H4 (cell line): ENCODE measurements around the gene IL17B. TPM values are rescaled to one million over a fixed set of nuclear protein-coding genes. Genes with fewer than 3 reads are reported as not detected.

Experiments
- DNase-seq: peaks from one replicate; pipeline ENCODE4 v3.0.0-alpha.2; 2015; ENCODE audit warnings: low spot score
- total RNA-seq: library from RNA; depleted of rRNA; stranded (reverse); fragments of >200 nt; shearing (Covaris generic); gene quantifications from 2 replicates; pipeline ENCODE4 v1.2.3, GENCODE V29; 2014

IL17B gene
- total RNA-seq, 1 experiment from 2014 or later, result 0.31 TPM

DNA sequence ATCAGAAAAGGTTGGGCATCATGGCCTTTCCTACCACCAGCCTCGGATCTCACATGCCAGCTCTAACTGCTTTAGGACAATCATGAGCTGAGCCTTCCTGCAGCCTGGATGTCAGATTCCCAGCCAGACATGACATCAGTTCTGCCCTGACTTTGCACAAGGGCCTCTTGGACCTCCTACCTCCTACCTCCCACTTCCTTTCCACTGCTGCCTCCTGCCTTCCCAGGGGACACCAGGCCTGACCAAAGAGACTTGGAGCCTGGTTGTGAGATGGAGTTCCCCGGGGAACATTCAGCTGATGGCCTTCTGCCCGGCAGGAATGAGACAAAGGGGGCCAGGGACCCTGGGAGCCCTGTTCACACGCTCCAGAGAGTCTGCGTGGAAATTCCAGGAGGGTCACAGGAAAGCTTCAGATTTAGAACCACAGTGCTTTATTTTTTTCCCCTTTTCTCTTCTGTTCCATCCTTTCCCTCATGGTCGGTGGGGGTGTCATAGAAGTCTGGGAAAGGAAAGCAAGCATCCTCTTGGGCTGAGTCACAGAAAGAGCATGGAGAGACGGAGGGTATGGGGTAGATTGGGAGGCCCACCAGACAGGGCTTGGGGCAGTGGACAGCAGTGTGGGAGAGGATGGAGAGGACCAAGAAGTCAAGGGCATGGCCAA is 35.4 kb upstream of the IL17B start:
- DNase-seq, result peak; percentile 31

GRCh38 chr5:149413477-149414210 is 34.6 kb upstream of the IL17B start:
- DNase-seq, result no peak

- DNase-seq, result no peak
Measured at GRCh38 chr5:149412783-149413476, 33.8 kb upstream of the IL17B start.

GRCh38 chr5:149411738-149412519 is 32.8 kb upstream of the IL17B start:
- DNase-seq, result no peak

DNA sequence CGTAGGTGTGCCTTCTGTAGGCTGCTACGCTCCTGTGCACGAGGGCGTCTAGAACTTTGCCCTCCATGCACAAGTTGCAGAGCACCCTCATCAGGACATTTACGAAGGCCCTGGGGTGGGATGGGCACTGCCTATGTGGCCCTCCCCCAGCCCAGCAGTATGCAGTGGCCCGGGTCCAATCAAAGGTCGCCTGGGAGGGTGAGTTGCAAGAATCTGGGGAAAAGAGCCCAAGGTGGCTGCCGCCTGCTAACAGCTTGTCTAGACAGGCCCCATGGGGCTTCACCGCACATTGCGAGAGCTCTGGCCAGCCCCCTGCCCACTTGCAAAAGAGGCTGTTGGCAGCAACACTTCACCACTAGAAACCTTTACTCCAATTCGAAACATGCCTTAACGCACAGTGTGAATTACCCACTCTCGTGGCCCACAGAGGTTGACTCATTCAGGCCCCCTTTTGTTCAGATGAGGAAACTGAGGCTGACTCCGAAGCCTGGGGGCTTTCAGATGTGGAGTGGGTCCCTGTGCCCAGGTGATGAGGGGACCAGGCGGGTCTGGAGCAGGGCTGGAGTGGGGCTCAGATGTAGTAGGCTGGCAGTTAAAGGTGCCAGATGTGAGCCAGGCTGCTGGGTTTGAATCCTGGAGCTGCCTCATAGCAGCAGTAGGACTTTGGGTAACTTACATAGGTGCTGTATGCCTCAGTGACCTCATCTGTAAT is 31.8 kb upstream of the IL17B start:
- no peak for DNase-seq

DNA sequence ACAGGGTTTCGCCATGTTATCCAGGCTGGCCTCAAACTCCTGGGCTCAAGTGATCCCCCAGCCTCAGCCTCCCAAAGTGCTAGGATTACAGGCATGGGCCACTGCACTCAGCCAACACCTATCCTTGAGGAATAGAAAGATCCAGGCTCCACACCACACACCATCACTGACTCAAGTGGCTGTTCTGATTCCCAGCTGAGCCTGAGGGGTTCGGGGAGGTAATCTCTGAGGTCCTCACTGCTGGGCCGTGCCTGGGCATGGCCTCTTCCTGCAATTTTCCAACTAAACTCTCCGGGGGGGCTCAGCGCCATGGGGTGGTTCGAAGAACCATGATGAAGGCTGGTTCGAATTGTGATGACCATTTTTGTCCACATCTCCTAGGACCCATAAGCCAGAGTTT is 31.0 kb upstream of the IL17B start:
- DNase-seq, result no peak

GRCh38 chr5:149409268-149409948 is 30.3 kb upstream of the IL17B start:
- DNase-seq, result no peak

DNA sequence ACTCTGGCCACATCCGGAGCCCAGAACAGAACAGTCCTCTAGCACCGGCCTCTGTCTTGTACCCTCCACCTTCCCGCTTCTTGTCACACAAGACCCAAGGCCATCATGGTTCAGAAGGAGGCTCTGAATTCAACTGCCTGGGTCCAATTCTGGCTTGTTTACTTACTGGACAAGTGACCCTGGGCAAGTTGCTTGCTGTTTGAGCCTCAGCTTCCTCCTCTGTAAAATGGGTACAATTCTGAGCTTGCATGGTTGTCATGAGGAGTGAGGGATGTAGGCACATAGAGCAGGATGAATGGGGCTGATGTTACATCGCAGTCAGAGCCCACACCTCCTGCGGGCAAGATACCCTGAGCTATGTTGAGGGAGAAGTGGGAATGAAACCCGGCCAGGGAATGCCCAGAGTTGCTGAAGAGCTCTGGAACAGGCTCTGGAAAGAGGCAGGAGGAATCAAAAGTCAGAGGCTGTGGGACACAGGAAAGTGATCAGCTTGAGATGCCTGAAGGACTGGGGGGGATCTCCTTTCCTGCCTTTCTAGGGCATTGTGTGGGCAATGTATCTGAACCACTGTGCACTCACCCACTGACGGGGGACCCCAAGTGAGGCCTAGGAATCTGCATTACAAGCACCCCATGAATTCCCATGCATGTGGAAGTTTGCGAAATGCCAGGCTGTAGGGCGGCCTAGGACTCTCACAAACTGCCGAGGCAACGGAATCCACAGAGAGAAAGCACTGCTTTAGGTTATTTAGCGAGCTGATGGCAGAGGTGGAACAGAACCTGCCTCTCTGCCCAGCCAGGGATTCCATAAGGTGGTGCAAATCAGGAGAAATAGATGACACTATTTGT is 29.4 kb upstream of the IL17B start:
- no peak for DNase-seq

DNA sequence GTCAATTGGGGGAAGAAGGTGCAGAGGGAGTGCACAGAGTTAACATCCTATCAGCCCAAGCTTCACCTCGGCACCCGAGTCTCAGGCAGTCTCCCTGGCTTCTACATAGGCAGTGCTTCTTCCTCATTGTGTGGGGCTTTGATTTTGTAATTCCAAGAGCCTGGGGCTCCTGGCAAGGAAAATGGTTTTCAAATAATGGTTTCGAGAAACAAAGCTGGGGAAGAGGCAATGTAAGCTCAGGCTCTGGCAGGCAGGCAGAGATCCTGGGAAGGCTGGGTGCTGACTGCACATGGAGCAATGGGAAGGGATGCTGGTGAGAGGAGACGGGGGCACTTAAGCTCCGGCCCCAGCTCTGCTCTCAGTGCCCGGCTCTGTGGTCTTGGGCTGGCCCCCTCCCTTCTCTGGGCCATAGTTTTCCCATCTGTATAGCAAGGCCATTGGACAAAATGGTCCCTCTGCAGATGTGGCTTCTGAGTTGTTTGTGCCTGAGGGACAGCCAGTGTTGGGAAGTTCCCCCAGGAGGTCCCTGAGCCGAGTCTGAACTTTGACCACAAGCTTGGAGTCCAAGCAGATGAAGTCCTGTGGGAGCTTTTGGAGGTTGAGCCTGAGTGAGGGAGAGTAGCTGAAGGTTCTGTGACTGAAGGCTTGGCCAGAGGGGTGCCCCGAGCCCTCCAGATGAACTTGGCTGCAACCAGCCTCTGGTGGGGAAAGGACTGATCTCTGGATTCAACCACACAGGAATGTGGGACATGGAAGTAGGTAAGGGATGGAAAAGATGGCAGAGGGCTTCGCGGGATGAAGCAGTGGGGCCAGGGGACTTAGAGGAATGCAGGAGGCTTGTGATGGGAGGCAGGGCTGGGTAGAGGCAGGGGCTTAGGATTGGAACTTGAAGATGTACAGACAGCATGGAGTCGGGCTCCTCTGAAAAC is 28.5 kb upstream of the IL17B start:
- no peak for DNase-seq

DNA sequence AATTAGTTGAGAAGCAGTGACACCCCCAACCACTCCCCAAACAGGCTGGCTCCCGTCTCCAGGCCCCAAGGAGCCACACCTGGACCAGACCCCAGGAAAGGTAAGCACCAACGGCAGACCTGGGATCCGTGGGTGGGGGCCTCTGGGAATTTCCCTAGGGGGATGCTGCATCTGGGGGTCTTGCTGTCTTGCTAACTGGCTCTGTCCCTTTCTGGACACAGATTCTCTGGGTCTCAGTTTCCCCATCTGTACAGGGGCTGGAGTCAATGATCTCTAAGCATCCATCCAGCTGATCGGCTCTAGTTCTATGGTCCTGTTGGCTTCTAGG is 27.9 kb upstream of the IL17B start:
- DNase-seq, result no peak

- peak; percentile 51 for DNase-seq
Measured at GRCh38 chr5:149406203-149406978, 27.3 kb upstream of the IL17B start.

- no peak for DNase-seq
Measured at GRCh38 chr5:149405550-149406202, 26.6 kb upstream of the IL17B start.

DNA sequence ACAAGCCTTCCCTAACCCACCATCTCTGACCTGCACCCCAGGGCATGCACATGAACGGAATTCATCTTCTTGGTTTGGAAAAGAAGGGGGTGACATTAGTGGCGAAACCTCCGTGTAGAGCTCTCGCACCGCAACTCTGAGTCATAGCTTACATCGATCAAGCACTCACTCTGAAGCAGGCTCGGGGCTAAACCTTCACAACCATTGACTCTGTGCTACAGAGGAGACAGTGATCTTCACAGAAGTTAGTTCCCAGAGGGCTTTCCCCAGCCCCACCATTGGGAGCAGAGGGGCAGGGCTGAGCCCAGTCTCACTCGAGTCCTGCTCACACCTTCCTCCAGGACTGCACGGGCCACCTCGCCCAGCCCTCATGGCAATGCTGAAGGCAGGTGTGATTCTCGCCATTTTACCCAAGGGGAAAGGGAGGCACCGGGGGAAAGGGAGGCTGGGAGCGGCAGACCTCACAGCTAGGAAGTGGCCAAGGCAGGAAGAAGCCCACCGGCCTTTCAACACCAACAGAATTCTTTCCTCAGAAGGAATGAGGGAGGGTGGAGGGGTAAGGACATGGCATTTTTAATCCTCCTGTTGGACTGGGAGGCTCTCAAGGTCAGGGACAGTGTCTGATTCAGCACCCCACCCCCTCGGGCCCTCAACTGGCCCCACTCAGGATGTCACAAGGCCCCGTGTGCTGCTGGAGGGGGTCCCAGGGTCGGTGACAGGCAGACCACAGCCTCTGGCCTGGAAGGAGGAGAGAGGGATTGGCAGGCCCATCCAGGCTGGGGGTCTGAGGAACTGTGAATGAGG is 25.9 kb upstream of the IL17B start:
- DNase-seq, result peak; percentile 83

- peak; percentile 44 for DNase-seq
Measured at GRCh38 chr5:149403923-149404745, 25.0 kb upstream of the IL17B start.

DNA sequence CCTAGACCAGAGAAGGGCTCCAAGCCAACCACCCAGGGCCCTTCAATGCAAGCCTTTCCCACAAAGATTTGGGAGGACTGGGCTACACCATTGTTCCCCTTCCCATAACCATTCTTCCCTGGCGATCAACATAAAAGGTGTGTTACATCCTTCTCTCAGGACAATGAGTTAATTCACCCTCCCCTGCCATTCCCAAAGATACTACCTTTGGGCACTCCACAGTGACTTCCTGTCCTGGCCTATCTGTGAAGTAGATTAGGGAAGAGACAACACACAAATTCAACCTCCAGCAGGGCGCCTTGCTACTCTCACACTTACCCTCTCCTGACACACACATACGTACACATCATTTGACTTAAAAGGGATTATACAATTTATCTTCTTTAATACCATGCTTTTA is 23.2 kb upstream of the IL17B start:
- DNase-seq, result no peak

GRCh38 chr5:149401051-149401450 is 22.0 kb upstream of the IL17B start:
- no peak for DNase-seq
